Skin epidermis (tissue), 12 donors: ENCODE measurements around the gene OTX2.
A peak's percentile ranks its signal among the peaks of the same experiment; 100 is the strongest.

Experiments used
- H3K27ac ChIP-seq, 21 experiments: fragments of 200-600 bp; sonication (generic) in 11 of 21; one replicate each; pipeline ENCODE4 v1.5.0; 2020; ENCODE audit warnings: mild to moderate bottlenecking in 3 of 21, inconsistent platforms in 2 of 21, moderate library complexity in 2 of 21
- H3K4me3 ChIP-seq, 7 experiments: fragments of 200-600 bp; sonication (generic) in 2 of 7; one replicate each; pipeline ENCODE4 v1.5.0; 2020; ENCODE audit warnings: inconsistent platforms in 2 of 7, mild to moderate bottlenecking in 2 of 7, moderate library complexity in 1 of 7

The OTX2 gene

DNA sequence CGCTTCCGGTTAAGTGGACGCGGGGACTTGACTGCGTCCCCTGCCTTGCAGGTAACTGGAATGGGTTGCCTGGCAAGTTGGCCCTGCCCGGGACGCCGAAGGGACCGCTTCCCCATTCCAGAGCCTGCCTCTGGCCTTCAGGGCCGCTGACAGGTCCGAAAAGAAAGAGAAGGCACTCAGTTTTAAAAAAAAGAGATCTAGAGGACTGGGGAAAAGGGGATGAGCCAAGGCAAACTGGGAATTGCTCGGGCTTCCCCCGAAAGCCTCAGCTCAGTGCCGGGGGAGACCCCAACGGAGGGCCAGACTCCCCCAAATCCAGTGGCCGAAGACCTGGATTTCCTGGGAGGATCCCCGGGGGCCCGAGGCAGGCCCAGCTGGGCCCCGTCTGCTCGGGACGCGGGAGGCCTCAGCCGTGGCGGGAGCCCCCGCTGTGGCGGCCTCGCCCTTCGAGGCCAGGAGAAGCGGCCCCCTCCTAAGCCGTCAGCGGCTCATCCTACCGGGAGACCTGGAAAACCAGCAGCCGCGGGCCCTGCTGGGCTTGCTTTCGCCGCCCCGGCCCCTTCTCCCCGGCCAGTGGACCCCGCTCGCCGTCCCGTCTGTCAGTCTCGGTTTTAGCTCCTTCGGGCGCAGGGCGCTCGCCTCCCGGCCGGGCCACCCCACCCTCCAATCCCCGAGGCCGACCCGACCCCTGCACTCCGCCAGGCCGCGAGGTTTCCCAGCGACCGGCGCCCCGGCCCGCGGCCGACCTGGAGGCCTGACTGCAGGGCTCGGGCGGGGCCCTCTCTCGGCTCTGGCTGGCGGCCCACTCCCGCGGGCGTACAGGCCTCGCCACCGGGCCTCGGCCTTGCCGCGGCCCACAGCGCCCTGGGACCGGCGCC is 12.5 kb downstream of the OTX2 start:
- Histone ChIP-seq H3K4me3 (peak overlapping the region in 1 of 7 experiments; percentile 0), H3K27ac (no peak overlapping the region)

- Histone ChIP-seq H3K4me3 (peak overlapping the region in 1 of 7 experiments; percentile 0), H3K27ac (no peak overlapping the region)
Observed at GRCh38 chr14:56797003-56797568, 13.2 kb downstream of the OTX2 start.

DNA sequence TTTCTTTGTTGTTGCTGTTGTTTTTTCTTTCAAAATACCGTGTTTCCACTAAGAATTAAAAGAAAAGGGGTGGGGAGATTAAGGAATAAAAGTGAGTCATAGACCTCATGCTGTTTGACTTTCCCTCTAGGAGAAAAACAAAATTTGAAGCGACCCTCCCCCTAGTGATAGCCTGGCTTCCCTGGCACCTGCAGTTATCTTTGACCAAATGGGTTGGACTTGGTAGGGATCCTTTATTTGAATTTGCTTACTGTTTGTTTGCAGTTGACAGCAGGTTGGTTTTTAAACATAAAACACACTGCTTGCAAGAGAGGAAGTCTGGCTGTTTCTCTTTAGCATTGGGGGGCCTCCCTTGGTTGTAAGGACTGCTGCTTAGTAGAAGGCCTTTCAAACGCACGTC is 14.0 kb downstream of the OTX2 start:
- no peak overlapping the region for H3K4me3 ChIP-seq

DNA sequence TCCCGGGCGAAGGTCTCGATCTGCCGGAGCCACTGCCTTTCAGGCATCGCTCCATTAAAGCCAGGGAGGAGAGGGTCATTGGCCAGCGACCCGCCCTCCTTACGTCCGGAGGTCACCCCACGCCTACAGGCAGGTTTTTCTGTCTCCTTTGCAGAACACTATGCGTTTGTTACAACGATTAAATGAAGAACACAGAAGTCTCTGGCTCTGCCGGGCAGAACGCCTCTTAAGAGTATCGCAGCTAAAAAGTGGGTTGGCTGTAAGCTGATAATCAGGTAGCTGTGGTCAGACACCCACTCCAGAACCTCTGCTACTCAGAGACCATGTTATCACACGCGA is 15.0 kb downstream of the OTX2 start:
- H3K4me3 ChIP-seq = no peak overlapping the region
- H3K27ac ChIP-seq = no peak overlapping the region

More for the DNA sequence above, 14.0 kb downstream of the OTX2 start:
- no peak overlapping the region for H3K27ac ChIP-seq

- Histone ChIP-seq H3K4me3 (no peak overlapping the region), H3K27ac (no peak overlapping the region)
Observed at GRCh38 chr14:56794557-56795283, 15.6 kb downstream of the OTX2 start.

GRCh38 chr14:56794088-56794556 is 16.2 kb downstream of the OTX2 start:
- Histone ChIP-seq H3K27ac (no peak overlapping the region), H3K4me3 (no peak overlapping the region)

DNA sequence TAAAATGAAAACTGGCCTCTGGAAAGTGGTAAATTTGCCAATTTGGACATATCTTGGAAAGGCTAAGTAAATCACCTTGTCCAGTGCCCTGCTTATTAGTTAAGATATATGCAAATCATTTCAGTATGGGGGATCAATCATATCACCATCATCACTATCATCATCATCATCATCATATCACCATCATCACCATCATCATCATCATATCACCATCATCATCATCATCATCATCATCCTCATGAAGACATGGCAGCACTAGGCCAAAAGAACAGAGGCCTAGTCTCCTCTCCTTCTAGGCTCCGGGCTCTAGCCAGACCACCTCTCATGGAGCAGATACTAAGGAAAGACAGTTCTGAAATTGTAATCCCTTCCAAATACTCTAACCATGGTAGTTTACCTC is 20.3 kb downstream of the OTX2 start:
- H3K4me3 ChIP-seq = no peak overlapping the region
- no peak overlapping the region for H3K27ac ChIP-seq

DNA sequence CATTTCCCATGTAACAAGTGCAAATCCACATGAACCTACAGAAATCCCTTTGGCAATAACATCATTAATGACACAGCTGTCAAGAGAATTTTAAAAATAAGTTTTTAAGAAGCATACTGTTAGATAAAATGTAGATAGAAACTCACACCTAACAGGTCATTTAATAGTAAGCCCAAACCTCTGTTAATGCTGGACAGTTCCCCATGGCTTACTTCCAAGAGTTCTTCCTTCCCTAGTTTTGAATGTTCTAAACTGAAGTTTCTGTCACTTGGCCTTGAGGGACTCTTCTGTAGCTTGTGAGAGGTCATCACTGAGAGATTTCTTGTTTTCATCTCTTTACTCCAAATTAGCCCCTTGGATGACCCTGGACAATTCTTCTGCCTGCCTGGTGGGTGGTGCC is 22.7 kb downstream of the OTX2 start:
- H3K4me3 ChIP-seq = no peak overlapping the region
- H3K27ac ChIP-seq = no peak overlapping the region

GRCh38 chr14:56782711-56783110 is 27.6 kb downstream of the OTX2 start:
- Histone ChIP-seq H3K4me3 (no peak overlapping the region), H3K27ac (no peak overlapping the region)

- no peak overlapping the region for H3K27ac ChIP-seq
- no peak overlapping the region for H3K4me3 ChIP-seq
Observed at GRCh38 chr14:56774503-56774902, 35.8 kb downstream of the OTX2 start.

DNA sequence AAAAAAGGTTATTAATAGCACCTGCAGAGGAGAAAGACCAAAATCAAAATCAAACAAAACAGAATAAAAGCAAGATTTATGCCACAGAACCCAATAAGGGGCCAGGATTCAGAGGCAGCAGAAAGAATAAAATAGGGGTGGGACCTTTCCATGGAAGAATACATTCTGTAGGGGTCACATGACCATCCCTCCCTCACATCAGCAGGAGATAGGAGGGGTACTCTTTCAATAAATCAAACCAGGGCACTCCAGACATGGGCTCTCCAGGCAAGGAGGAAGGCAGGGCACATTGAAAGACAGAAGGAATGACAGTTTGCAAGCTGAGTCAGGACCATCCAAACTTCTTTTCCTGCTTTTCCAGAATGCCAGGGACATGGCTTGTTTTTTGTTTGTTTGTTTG is 39.8 kb downstream of the OTX2 start:
- Histone ChIP-seq H3K4me3 (no peak overlapping the region), H3K27ac (no peak overlapping the region)

- no peak overlapping the region for H3K27ac ChIP-seq
- no peak overlapping the region for H3K4me3 ChIP-seq
Observed at GRCh38 chr14:56760164-56760914, 49.9 kb downstream of the OTX2 start.

DNA sequence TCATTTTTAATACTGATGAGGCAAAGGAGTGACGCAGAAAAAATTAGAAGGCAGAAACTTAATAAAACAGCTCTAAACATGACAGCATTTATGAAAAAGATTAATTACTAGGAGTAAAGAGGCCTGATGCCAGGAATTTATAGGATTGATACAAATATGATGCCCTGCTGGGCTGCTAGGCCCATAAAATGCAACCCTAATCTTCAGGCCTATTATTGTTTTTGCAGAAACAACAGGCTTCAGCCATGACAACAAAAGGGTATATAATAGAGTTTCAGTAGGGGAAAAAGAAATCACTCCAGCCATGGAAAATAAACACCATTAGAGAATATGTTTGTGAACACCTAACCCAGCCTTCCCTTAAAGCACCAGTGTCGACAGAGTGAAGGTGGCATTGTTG is 50.6 kb downstream of the OTX2 start:
- Histone ChIP-seq H3K4me3 (no peak overlapping the region), H3K27ac (no peak overlapping the region)

- Histone ChIP-seq H3K27ac (no peak overlapping the region), H3K4me3 (no peak overlapping the region)
Observed at GRCh38 chr14:56759094-56759493, 51.2 kb downstream of the OTX2 start.

- no peak overlapping the region for H3K4me3 ChIP-seq
- H3K27ac ChIP-seq = no peak overlapping the region
Observed at GRCh38 chr14:56754921-56755320, 55.4 kb downstream of the OTX2 start.

GRCh38 chr14:56753396-56753795 is 56.9 kb downstream of the OTX2 start:
- no peak overlapping the region for H3K27ac ChIP-seq

GRCh38 chr14:56752428-56752827 is 57.9 kb downstream of the OTX2 start:
- no peak overlapping the region for H3K4me3 ChIP-seq
- no peak overlapping the region for H3K27ac ChIP-seq

More at GRCh38 chr14:56753396-56753795, 56.9 kb downstream of the OTX2 start:
- no peak overlapping the region for H3K4me3 ChIP-seq

GRCh38 chr14:56751471-56751870 is 58.8 kb downstream of the OTX2 start:
- Histone ChIP-seq H3K27ac (no peak overlapping the region), H3K4me3 (no peak overlapping the region)
